Epithelial cell of proximal tubule (primary cell): Measurements from ENCODE around the gene PCDH15. TPM values are rescaled to one million over a fixed set of nuclear protein-coding genes. Genes with fewer than 3 reads are reported as not detected.

ENCODE experiments used
- DNase-seq: peaks from one replicate; pipeline ENCODE4 v3.0.0-alpha.2; 2011; ENCODE audit warnings: low read depth
- H3K4me3 ChIP-seq: 2 replicates; pipeline ENCODE4 v1.5.1; 2011; ENCODE audit warnings: low read depth, mild to moderate bottlenecking, low read length
- CTCF ChIP-seq: conservative IDR thresholded peaks from 2 replicates; pipeline ENCODE4 v1.5.1; 2012; ENCODE audit warnings: low read depth, mild to moderate bottlenecking, low read length
- total RNA-seq: library from RNA; depleted of rRNA; stranded (reverse); fragments of >200 nt; gene quantifications from 2 replicates; pipeline ENCODE4 v1.2.3, GENCODE V29; 2015

PCDH15 gene
- total RNA-seq, 1 donor from 2014 or later, result not detected

GRCh38 chr10:54710918-54711317, 90.1 kb downstream of the PCDH15 start:
- no peak for DNase-seq
- no peak for TF ChIP-seq CTCF
- no peak overlapping the region for H3K4me3 ChIP-seq

DNA sequence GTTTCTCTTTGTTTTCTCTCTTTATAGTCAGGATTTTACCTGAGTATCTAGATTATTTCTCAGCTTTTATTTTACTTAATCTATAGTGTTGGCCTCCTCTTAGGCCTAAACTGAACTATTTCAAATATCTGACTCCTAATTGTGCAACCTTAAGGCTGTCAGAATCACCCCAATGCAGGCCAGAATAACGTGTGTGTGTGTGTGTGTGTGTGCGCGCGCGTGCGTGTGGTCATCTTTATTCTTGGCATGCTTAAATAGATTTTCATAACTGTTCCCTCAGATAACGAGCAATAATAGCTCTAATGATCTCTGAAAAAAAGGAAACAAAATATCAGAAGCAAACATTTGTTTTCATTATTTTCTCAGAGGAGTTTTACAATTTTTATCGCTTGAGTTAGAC, 92.4 kb downstream of the PCDH15 start:
- H3K4me3 ChIP-seq, result no peak overlapping the region
- DNase-seq, result no peak
- TF ChIP-seq CTCF, result no peak

DNA sequence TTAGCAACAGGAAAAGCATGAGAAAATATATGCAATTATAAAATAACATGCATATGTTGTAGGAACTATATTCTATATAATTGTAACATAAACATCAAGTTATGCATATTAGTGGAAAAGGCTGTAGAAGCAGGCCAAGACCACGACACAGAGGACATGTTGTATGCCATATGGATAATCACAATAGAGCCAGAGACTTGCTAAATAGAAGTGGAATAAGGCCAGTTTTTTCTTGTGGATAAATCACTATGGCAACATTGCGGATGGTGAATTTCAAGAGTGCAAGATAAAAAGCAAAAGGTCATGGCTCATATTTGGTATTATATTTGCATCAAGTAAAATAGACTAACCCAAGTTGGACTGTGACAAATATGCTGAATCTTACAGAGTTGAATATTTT, 93.0 kb downstream of the PCDH15 start:
- no peak for DNase-seq
- TF ChIP-seq CTCF, result no peak
- H3K4me3 ChIP-seq, result no peak overlapping the region

DNA sequence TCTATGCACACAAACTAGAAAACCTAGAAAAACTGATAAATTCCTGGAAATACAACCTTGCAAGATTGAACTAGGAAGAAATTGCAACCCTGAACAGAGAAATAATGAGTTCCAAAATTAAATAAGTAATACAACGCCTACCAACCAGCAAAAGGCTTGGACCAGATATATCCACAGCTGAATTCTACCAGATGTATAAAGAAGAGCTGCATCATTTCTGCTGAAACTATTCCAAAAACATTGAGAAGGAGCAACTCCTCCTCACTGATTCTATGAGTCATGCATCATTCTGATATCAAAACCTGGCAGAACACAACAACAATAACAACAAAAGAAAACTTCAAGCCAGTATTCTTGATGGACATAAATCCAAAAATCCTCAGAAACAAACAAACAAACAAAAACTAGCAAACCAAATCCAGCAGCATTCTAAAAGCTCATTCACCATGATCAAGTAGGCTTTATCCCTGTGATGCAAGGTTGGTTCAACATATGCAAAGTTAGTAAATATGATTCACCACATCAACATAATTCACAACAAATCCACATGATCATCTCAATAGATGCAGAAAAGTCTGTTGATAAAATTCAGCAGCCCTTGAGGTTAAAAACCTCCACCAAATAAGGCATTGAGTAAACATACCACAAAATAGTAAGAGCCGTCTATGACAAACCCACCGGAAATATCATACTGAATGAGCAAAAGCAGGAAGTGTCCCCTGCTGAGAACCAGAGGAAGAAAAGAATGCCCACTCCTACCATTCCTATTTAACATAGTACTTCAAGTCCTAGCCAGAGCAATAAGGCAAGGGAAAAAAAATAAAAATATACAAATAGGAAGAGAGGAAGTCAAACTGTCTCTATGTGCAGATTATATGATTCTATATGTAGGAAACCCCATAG, 98.2 kb downstream of the PCDH15 start:
- DNase-seq, result no peak
- no peak for TF ChIP-seq CTCF
- H3K4me3 ChIP-seq, result no peak overlapping the region

- DNase-seq, result no peak
- TF ChIP-seq CTCF, result no peak
- no peak overlapping the region for H3K4me3 ChIP-seq
Measured at GRCh38 chr10:54691331-54691730, 109.7 kb downstream of the PCDH15 start.

- TF ChIP-seq CTCF, result no peak
- DNase-seq, result no peak
- H3K4me3 ChIP-seq, result no peak overlapping the region
Measured at GRCh38 chr10:54682554-54682953, 118.5 kb downstream of the PCDH15 start.

DNA sequence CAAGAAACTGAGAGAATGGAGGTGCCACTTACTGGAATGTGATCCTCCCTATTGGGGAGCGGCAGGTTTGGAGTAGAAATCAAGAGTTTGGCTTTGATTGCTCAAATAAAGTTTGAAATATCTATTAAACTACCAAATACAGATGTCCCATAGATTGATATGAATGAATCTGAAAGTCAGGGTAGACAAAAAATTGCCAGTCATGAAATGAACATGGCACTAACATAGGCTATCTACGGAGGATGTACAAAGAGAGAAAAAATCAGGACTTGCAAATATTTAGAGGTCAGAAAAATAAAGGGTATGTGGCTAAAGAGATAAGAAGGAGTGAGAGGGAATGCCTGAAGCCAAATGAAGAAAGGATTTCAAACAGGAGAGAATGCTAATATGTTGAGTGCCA, 119.9 kb downstream of the PCDH15 start:
- no peak for DNase-seq
- no peak overlapping the region for H3K4me3 ChIP-seq
- no peak for TF ChIP-seq CTCF
